OCI-LY7 (cell line): Measurements from ENCODE around the gene PKP1.

Source experiments
- CTCF ChIP-seq: fragments of 200-600 bp; sonication (generic); conservative IDR thresholded peaks from 2 replicates; pipeline ENCODE4 v1.5.1; 2014; ENCODE audit warnings: mild to moderate bottlenecking, antibody characterized with exemption, low read length, moderate library complexity, mixed read lengths
- EZH2phosphoT487 ChIP-seq: fragments of 200-600 bp; sonication (generic); IDR thresholded peaks from 2 replicates; pipeline ENCODE4 v1.6.1; 2018; ENCODE audit warnings: low read depth, borderline replicate concordance, mild to moderate bottlenecking, mixed run types, antibody characterized with exemption, low read length, moderate library complexity, mixed read lengths

- TF ChIP-seq CTCF (no peak), EZH2phosphoT487 (no peak)
Measured at GRCh38 chr1:201240171-201240570, 43.1 kb upstream of the PKP1 start.
